HG02642 (cell line): Measurements from ENCODE around the gene TNIK.

Experiments
- ATAC-seq: cut with Tn5 transposase; IDR thresholded peaks from one replicate; pipeline ENCODE4 v1.9.1; 2021; ENCODE audit warnings: mild to moderate bottlenecking; ENCODE audit not compliant: unreplicated experiment, poor library complexity

TNIK gene

DNA sequence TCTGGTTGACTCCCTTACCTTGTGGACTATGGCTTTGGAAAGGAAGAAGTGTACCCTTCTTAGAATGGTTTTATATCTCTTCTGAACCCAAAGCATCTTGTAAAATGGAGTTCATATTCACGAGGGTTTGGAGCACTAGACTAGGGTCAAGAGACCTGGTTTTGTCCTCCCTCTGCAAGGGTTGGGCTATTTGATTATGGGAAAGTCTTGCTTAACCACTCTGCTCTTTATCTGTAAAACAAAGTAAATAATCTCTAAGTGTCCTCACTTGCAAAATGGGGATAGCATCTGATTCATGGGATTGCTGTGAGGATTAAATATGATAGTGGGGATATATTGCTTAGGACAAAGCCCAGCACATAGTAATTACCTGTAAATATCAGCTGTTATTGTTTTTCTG, 415.8 kb downstream of the TNIK start:
- ATAC-seq, result no peak

DNA sequence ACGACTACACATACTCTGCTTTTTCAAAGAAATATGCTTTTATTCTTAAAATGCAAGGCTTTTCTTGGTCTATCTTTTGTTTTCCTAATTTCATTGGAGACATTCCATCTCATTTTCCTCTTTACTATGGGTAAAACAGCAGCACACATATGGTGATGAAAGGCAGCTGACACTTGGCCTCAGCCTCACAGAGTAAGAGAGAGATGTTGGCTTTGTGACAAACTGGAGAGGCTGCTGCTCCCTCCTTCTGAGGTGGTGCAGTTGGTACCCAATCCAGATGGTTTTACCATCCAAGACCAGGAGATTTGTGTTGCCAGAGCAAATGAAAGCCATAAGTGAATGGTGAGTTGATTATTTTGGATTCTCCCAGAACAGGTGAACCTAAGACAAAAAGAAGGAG, 420.5 kb downstream of the TNIK start:
- ATAC-seq, result no peak

DNA sequence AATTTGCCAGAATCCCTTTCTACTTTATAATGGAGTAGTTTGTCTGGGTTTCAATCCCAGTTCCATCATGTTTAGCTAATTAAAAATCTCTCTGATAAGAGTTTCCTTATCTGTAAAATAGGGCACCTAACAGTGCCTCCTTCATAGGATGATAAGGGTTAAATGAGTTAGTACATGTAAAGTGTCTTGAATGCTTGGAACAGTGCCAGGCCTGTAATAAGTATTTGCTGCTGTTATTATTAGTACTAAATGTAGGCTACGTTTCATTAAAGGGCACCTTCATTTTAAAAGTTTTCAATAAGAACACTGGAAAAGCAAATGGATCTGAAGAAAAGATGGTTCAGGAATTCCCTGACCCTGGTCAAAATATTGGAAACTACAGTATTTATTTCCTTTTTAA, 421.9 kb downstream of the TNIK start:
- no peak for ATAC-seq

DNA sequence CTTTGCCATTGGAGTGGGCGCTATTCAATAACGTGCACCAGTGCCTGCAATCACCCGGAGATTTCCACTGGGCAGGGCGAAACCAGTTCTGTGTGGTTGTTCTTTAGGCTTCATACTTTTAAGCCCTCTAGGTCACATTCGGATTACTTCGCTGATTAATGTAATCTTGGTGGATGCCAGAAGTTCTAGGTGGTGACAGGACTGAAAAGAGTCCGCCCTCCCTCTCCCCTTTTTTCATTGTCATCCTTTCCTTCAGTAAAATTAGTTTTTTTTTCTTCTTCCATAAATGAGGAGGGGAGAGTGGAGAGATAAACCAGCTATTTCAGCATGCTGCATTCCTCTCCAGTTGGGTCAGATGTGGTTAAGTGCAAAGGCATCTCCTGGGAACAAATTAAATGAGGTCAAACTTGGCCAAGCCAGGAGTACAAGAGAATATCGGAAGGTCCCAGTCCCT, 431.4 kb downstream of the TNIK start:
- ATAC-seq, result no peak

DNA sequence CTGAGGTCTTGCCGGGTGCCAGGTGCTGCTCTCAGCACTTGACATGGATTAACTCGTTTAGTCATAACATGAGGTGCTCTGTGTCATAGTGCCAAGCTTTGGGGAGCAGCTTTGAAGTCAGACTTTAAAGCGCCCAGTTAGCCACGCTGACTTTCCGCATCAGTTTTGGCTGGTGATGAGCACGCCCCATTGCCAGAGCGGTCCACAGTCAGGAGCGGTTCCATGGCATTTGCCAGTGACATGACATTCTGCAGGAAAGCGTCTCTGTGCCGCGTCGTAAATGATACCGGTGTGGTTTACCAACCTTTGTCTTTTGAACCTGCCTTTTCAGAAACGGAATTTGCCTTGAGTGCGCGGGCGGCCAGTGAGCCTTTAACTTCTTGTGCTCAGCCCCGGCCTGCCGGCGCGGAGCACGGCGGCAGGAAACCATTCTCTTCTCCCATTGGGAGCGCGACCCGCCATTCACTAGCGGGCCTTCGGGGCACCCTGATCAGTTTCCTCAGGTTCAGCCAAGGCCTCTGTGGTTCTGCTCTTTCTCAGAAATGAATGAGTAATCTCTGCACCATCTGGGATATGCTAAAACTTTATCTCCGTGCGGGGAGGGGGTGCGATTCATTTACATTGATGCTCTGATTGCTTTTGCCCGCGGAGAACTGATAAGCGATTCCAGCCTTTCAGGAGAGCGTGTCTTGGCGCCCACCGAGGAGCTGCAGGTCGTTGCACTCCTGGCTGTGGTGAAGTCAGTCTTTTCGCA, 432.0 kb downstream of the TNIK start:
- no peak for ATAC-seq

DNA sequence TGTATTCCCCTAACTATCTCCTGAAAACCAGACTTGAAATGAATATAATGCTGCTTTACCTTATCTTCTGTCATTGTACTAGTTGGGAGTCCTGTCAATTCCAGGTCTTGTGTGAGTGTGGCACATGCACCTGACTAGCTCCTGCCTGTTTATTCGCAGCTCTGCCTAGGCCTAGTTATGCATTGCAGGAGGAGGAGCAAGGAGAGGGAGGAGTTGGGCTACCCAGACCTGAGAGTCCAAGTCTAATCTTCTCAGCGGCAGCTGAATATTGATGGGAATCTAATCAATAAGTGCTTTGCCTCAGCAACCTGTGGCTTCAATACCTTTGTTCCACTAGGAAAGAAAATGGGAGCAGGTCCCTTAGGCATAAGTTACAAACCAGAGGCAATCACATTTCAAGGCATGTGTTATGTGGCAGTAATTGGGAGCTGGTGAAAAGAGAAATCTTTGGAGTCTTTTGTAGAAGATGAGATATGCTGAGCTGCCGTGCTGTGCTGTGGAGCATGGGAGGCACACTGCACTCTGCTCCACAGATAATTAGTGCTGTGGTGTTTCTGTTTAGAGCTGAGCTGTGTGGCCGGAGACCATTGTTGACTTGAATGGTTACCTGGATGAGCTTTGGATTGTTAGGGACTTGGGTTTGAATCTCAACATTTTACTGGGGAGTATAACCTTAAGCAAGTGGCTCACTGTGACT, 433.5 kb downstream of the TNIK start, which contains the start of gene SLC2A2:
Gene SLC2A2, minus strand, starts transcription at position 124 of the 697 bp plus-strand sequence. Its CDS starts 50 bp downstream, at position 74.
- no peak for ATAC-seq

DNA sequence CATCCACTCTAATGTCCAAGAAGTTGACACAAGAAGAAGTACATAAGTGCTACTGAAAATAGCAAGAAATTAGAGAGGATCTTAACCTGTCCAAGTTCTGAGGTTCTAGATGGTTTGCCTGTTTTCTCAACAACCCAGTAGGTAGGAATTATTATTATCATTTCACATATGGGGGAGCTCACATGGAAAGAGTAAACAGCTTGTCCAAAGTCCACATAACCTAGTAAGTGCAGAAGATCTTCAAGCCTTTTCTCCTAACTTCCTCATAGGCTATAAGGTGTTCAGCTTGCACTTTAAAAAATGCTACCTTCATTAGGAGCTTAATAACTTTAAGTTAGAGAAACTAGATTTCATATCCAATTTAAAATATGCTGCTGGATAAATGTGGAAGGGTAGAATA, 436.6 kb downstream of the TNIK start:
- no peak for ATAC-seq

DNA sequence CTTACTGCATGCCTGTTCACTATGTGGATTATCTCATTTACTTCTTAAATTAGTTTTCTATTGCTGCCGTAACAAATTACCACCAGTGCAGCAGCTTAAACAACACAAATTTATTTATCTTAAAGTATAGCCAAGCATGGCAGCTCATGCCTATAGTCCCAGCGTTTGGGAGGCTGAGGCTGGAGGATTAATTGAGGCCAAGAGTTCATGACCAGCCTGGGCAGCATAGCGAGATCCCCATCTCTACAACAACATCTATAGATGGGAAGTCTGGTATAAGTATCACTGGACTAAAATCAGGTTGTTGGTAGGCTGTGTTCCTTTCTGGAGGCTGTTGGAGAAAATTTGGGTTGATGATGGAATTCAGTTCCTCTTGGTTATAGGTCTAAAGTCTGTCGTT, 438.8 kb downstream of the TNIK start:
- ATAC-seq, result no peak

DNA sequence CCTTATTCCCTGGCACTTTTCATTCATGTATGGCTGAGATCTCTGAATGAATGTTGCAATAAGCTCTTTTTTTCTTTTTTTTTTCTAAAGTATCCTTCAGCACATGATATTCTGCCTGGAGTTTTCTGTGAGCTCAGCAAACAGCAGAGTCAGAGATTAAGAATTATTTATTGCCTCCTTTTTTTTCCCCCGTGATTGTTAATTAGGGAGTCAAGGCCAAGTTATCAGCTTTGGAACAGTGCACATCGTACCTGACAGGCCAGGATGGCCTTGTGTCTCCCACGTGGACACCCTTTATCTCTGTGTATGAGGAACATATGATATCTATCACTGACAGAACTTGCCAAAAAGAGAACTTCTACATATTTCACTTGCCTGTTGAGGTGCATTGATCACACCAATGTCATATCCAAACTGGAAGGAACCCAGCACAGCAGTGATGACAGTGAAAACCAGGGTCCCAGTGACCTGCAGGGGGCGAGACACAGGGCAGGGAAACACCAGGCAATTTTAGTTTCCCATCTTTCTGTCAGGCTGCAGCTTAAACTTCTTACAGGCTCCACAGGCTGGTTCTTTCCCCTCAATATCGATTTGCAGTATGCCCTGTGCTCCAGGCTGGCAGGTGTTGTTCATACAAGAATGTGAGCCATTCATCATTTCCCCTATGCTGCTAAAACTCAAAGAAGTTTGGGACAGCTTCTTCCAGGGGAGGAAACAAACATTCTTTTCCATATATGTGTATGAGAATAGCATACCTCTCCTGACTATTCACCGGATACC, 441.9 kb downstream of the TNIK start:
- ATAC-seq, result no peak

DNA sequence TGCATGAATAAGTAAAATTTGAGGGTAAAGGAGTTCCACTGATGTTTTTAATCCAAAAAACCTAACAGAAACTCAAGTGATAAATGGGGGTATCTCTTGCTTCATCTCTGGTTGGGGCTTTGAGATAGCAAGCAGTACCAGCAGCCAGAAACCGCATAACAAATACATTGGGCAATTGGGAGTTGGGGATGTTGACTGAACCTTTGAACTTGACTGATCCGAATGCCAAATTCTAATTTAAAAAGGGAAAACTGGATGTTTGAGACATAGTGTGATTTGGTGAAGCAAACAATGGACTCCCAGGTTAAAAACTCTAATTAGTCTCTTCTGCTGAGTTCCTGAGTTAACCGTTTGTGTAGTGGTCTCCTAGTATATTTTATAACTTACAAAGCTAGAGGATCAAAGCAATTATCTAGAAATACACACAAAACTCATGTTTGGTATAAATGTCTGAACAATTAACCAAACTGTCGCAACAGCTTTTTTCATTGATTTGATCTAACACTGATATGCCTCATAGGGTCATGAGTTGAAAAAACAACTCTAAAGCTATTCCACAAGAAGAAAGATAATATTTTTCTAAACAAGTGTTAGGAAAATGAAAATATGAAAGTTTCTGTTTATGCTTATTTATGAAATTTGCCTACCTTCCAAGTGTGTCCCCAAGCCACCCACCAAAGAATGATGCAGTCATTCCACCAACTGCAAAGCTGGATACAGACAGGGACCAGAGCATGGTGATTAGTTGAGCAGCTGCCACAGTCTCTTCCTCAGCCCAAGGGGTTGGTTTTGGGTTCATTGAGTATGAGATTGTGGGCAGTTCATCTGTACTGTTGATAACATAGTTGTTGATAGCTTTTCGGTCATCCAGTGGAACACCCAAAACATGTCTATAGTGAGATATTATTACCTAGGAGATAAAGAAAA, 446.1 kb downstream of the TNIK start:
- no peak for ATAC-seq

DNA sequence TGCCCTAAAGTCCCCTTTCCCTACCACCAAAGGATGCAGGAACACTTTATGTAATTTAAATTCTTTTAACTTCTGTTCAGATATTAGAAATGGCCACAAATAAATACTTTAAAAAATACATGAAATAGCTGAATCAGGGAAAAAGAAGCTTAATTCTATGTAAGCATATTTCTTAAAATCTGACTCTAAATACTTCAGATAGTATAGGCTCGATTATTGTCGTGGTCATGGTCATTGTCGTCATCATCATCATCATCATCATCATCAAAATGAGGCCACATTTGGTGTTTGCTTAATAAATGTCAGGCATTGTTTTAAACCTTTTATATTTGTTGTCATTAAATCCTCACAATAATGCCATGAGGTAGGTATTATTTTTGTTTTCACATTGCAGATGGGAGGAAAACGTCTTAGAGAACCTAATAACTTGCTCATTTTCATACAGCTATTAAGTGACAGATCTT, 448.3 kb downstream of the TNIK start:
- ATAC-seq, result no peak
